H9 (cell line): ENCODE results near the gene BAG3. TPM values are rescaled to one million over a fixed set of nuclear protein-coding genes. Genes with fewer than 3 reads are reported as not detected.

Experiments used
- DNase-seq: peaks from one replicate; pipeline ENCODE4 v3.0.0-alpha.2; 2017
- H2AFZ ChIP-seq: one replicate; pipeline ENCODE4 v1.6.1; 2013; ENCODE audit warnings: mild to moderate bottlenecking, low read length, control low read depth, moderate library complexity
- H2AK5ac ChIP-seq: 2 replicates; pipeline ENCODE4 v1.6.1; 2013; ENCODE audit warnings: low read length, control low read depth, mixed read lengths; ENCODE audit not compliant: insufficient read length
- H2BK120ac ChIP-seq: one replicate; pipeline ENCODE4 v1.6.1; 2013; ENCODE audit warnings: low read depth, mild to moderate bottlenecking, low read length, control low read depth, inconsistent platforms; ENCODE audit not compliant: poor library complexity, severe bottlenecking
- H2BK12ac ChIP-seq: 2 replicates; pipeline ENCODE4 v1.6.1; 2013; ENCODE audit warnings: low read length, control low read depth, mixed read lengths, low read depth; ENCODE audit not compliant: insufficient read length
- H2BK15ac ChIP-seq: 2 replicates; pipeline ENCODE4 v1.6.1; 2013; ENCODE audit warnings: low read depth, low read length, control low read depth
- H2BK20ac ChIP-seq: one replicate; pipeline ENCODE4 v1.6.1; 2013; ENCODE audit warnings: low read depth, mild to moderate bottlenecking, low read length, control low read depth, inconsistent platforms; ENCODE audit not compliant: poor library complexity, severe bottlenecking
- H2BK5ac ChIP-seq: 2 replicates; pipeline ENCODE4 v1.6.1; 2013; ENCODE audit warnings: low read length, control low read depth, mixed read lengths; ENCODE audit not compliant: insufficient read length
- H3K14ac ChIP-seq: 2 replicates; pipeline ENCODE4 v1.6.1; 2013; ENCODE audit warnings: low read length, control low read depth; ENCODE audit not compliant: insufficient read depth
- H3K18ac ChIP-seq: 2 replicates; pipeline ENCODE4 v1.6.1; 2013; ENCODE audit warnings: low read depth, mild to moderate bottlenecking, mixed read lengths, low read length, control low read depth; ENCODE audit not compliant: insufficient read length
- H3K23ac ChIP-seq: 2 replicates; pipeline ENCODE4 v1.6.1; 2013; ENCODE audit warnings: low read length, control low read depth, mixed read lengths, low read depth; ENCODE audit not compliant: insufficient read length
- H3K23me2 ChIP-seq: 2 replicates; pipeline ENCODE4 v1.6.1; 2013; ENCODE audit warnings: low read depth, mild to moderate bottlenecking, mixed read lengths, low read length, control low read depth; ENCODE audit not compliant: insufficient read length, poor library complexity, severe bottlenecking
- H3K27ac ChIP-seq: 2 replicates; pipeline ENCODE4 v1.5.1; 2013; ENCODE audit warnings: low read length, control low read depth, mixed read lengths, low read depth; ENCODE audit not compliant: insufficient read length
- H3K27me3 ChIP-seq: 2 replicates; pipeline ENCODE4 v1.6.1; 2013; ENCODE audit warnings: low read length, control low read depth, inconsistent platforms; ENCODE audit not compliant: insufficient read depth
- H3K4ac ChIP-seq: 2 replicates; pipeline ENCODE4 v1.6.1; 2013; ENCODE audit warnings: low read depth, mild to moderate bottlenecking, control low read depth, inconsistent platforms, low read length, moderate library complexity
- H3K4me1 ChIP-seq: 2 replicates; pipeline ENCODE4 v1.6.1; 2013; ENCODE audit warnings: low read length, control low read depth, inconsistent platforms; ENCODE audit not compliant: insufficient read depth
- H3K4me2 ChIP-seq: 2 replicates; pipeline ENCODE4 v1.6.1; 2013; ENCODE audit warnings: low read length, control low read depth, mixed read lengths; ENCODE audit not compliant: insufficient read length, insufficient read depth
- H3K56ac ChIP-seq: 2 replicates; pipeline ENCODE4 v1.6.1; 2013; ENCODE audit warnings: low read depth, mild to moderate bottlenecking, mixed read lengths, low read length, control low read depth; ENCODE audit not compliant: insufficient read length
- H3K79me1 ChIP-seq: 2 replicates; pipeline ENCODE4 v1.6.1; 2013; ENCODE audit warnings: low read depth, mild to moderate bottlenecking, moderate library complexity, low read length, control low read depth, inconsistent platforms; ENCODE audit not compliant: insufficient read depth, poor library complexity, severe bottlenecking
- H3K79me2 ChIP-seq: 2 replicates; pipeline ENCODE4 v1.6.1; 2013; ENCODE audit warnings: low read length, control low read depth, inconsistent platforms; ENCODE audit not compliant: insufficient read depth
- H3K9ac ChIP-seq: 2 replicates; pipeline ENCODE4 v1.6.1; 2013; ENCODE audit warnings: low read length, control low read depth, mixed read lengths; ENCODE audit not compliant: insufficient read length; ENCODE audit errors: extremely low read depth
- H3K9me3 ChIP-seq: one replicate; pipeline ENCODE4 v1.6.1; 2013; ENCODE audit warnings: low read depth, low read length, inconsistent platforms; ENCODE audit not compliant: control insufficient read depth
- H3T11ph ChIP-seq: one replicate; pipeline ENCODE4 v1.6.1; 2013; ENCODE audit warnings: mild to moderate bottlenecking, low read length, control low read depth, inconsistent platforms
- H4K20me1 ChIP-seq: one replicate; pipeline ENCODE4 v1.6.1; 2013; ENCODE audit not compliant: control insufficient read depth, insufficient read length, insufficient read depth
- H4K5ac ChIP-seq: 2 replicates; pipeline ENCODE4 v1.6.1; 2013; ENCODE audit warnings: low read depth, mild to moderate bottlenecking, mixed read lengths, low read length, control low read depth; ENCODE audit not compliant: insufficient read length
- H4K8ac ChIP-seq: replicated peaks from 2 replicates; pipeline ENCODE4 v1.6.1; 2013; ENCODE audit warnings: low read length, control low read depth, mixed read lengths, low read depth; ENCODE audit not compliant: insufficient read length
- H4K91ac ChIP-seq: 2 replicates; pipeline ENCODE4 v1.6.1; 2013; ENCODE audit warnings: low read depth, mild to moderate bottlenecking, moderate library complexity, mixed read lengths, low read length, control low read depth; ENCODE audit not compliant: insufficient read length
- H3K27ac Mint-ChIP-seq, 3 experiments: 2 replicates in 2 of 3; 3 replicates in 1 of 3; pipeline ENCODE4 v1.8.0; 2020 to 2021; ENCODE audit warnings: mixed read lengths in 3 of 3, mild to moderate bottlenecking in 1 of 3, moderate library complexity in 1 of 3
- H3K27me3 Mint-ChIP-seq: 2 replicates; pipeline ENCODE4 v1.8.0; 2021; ENCODE audit warnings: low read depth, mild to moderate bottlenecking, moderate library complexity, mixed read lengths
- H3K36me3 Mint-ChIP-seq, 3 experiments: 2 replicates in 2 of 3; 3 replicates in 1 of 3; pipeline ENCODE4 v1.8.0; 2020 to 2021; ENCODE audit warnings: low read depth in 3 of 3, mixed read lengths in 3 of 3; ENCODE audit not compliant: insufficient read depth in 1 of 3
- H3K4me1 Mint-ChIP-seq, 2 experiments: 2 replicates each; pipeline ENCODE4 v1.8.0; 2020; ENCODE audit warnings: mixed read lengths in 2 of 2
- H3K4me3 Mint-ChIP-seq, 2 experiments: 2 replicates in 1 of 2; 3 replicates in 1 of 2; pipeline ENCODE4 v1.8.0; 2020 to 2021; ENCODE audit warnings: mild to moderate bottlenecking in 2 of 2, mixed read lengths in 2 of 2, moderate library complexity in 1 of 2
- H3K9me3 Mint-ChIP-seq, 2 experiments: 2 replicates in 1 of 2; 3 replicates in 1 of 2; pipeline ENCODE4 v1.8.0; 2020; ENCODE audit warnings: mild to moderate bottlenecking in 2 of 2, mixed read lengths in 2 of 2, moderate library complexity in 1 of 2
- CTCF ChIP-seq: fragments of 200-600 bp; sonication (generic); conservative IDR thresholded peaks from 3 replicates; pipeline ENCODE4 v1.8.0; 2021; ENCODE audit warnings: antibody characterized with exemption, mild to moderate bottlenecking
- WGBS: extraction: QIAGEN DNeasy Blood & Tissue Kit; methylation state at CpG from one replicate; pipeline ENCODE4 v1.1.7; 2013; ENCODE audit warnings: missing lambda C conversion rate, low lambda C conversion rate, mixed read lengths; ENCODE audit not compliant: insufficient read length; ENCODE audit errors: extremely low coverage; 5-methylcytosine and 5-hydroxymethylcytosine counted together
- total RNA-seq: library from RNA; stranded (reverse); gene quantifications from 2 replicates; pipeline ENCODE4 v1.2.1, GENCODE V29; 2021

The BAG3 gene
- total RNA-seq, 1 experiment from 2014 or later = 11.4 TPM

GRCh38 chr10:119686465-119687191 lies 35.4 kb downstream of the BAG3 start:
- H3K9ac ChIP-seq = peak overlapping the region; percentile 31

More at GRCh38 chr10:119686465-119687191, 35.4 kb downstream of the BAG3 start:
- Histone ChIP-seq H3K56ac (no peak overlapping the region), H3K79me2 (no peaks in the 10 kb centered on the region), H3T11ph (no peak overlapping the region), H3K14ac (no peak overlapping the region), H3K27ac (peak overlapping the region; percentile 95), H3K27me3 (no peaks in the 10 kb centered on the region), H4K91ac (no peak overlapping the region), H4K5ac (no peak overlapping the region), H3K79me1 (no peaks in the 10 kb centered on the region), H3K23me2 (no peaks in the 10 kb centered on the region), H4K8ac (no peak overlapping the region), H3K18ac (no peak overlapping the region), H2AK5ac (no peak overlapping the region), H3K9me3 (no peaks in the 10 kb centered on the region), H2BK12ac (no peak overlapping the region), H4K20me1 (no peaks in the 10 kb centered on the region), H3K4me1 (peaks cover 9% of the 10 kb centered on the region; the same call in 1 of the 2 replicates), H3K23ac (no peak overlapping the region), H2AFZ (no peak overlapping the region), H3K4ac (no peak overlapping the region), H2BK5ac (no peak overlapping the region), H2BK120ac (no peak overlapping the region), H2BK15ac (no peak overlapping the region), H2BK20ac (no peak overlapping the region), H3K4me2 (peak overlapping the region; percentile 79)
- Mint-ChIP-seq H3K36me3 (peaks cover 0 to 6% (median 0%) of the 10 kb centered on the region in 3 experiments; a peak in 5 of 7 replicates), H3K4me1 (peaks cover 27% of the 10 kb centered on the region in 2 experiments), H3K27me3 (no peaks in the 10 kb centered on the region; the same call in 1 of the 2 replicates), H3K9me3 (peaks cover 4% of the 10 kb centered on the region in 2 experiments; a peak in 4 of 5 replicates), H3K4me3 (peak overlapping the region; percentile 76 to 85), H3K27ac (peak overlapping the region; percentile 97 to 98 (median 98))
- no CpG with 5 or more reads among the region's 24 CpGs for WGBS
- peak; percentile 98 for TF ChIP-seq CTCF
- DNase-seq = peak; percentile 86
